HEK293T (cell line): ENCODE results near the gene FANCE.

Experiments used
- ARNT ChIP-seq: fragments of 450-650 bp; IDR thresholded peaks from 2 replicates; pipeline ENCODE4 v1.6.1; 2017; ENCODE audit warnings: mild to moderate bottlenecking
- BHLHE40 ChIP-seq: fragments of 450-650 bp; IDR thresholded peaks from 2 replicates; pipeline ENCODE4 v1.6.1; 2016; ENCODE audit warnings: mild to moderate bottlenecking, moderate library complexity, borderline replicate concordance
- ELF4 ChIP-seq: fragments of 450-650 bp; IDR thresholded peaks from 2 replicates; pipeline ENCODE4 v1.6.1; 2017; ENCODE audit warnings: antibody characterized with exemption
- FOXA1 ChIP-seq: fragments of 450-650 bp; IDR thresholded peaks from 2 replicates; pipeline ENCODE4 v1.6.1; 2016; ENCODE audit warnings: mild to moderate bottlenecking
- FOXK2 ChIP-seq: fragments of 450-650 bp; IDR thresholded peaks from 2 replicates; pipeline ENCODE4 v1.6.1; 2016; ENCODE audit warnings: mild to moderate bottlenecking
- FOXM1 ChIP-seq: fragments of 450-650 bp; IDR thresholded peaks from 2 replicates; pipeline ENCODE4 v1.6.1; 2017; ENCODE audit warnings: mild to moderate bottlenecking, borderline replicate concordance
- HDGF ChIP-seq: fragments of 450-650 bp; IDR thresholded peaks from 2 replicates; pipeline ENCODE4 v1.6.1; 2017; ENCODE audit warnings: antibody characterized with exemption, borderline replicate concordance
- L3MBTL2 ChIP-seq: fragments of 450-650 bp; conservative IDR thresholded peaks from 2 replicates; pipeline ENCODE4 v1.6.1; 2016; ENCODE audit warnings: mild to moderate bottlenecking
- LEF1 ChIP-seq: fragments of 450-650 bp; IDR thresholded peaks from 2 replicates; pipeline ENCODE4 v1.6.1; 2017; ENCODE audit warnings: mild to moderate bottlenecking, borderline replicate concordance
- NFRKB ChIP-seq: fragments of 450-650 bp; IDR thresholded peaks from 2 replicates; pipeline ENCODE4 v1.6.1; 2016; ENCODE audit warnings: mild to moderate bottlenecking, moderate library complexity
- SP1 ChIP-seq: fragments of 450-650 bp; IDR thresholded peaks from 2 replicates; pipeline ENCODE4 v1.6.1; 2017
- SUZ12 ChIP-seq: fragments of 450-650 bp; IDR thresholded peaks from 2 replicates; pipeline ENCODE4 v1.6.1; 2016; ENCODE audit warnings: mild to moderate bottlenecking
- TARDBP ChIP-seq: fragments of 450-650 bp; IDR thresholded peaks from 2 replicates; pipeline ENCODE4 v1.6.1; 2016
- ZNF384 ChIP-seq: fragments of 450-650 bp; IDR thresholded peaks from 2 replicates; pipeline ENCODE4 v1.6.1; 2016

DNA sequence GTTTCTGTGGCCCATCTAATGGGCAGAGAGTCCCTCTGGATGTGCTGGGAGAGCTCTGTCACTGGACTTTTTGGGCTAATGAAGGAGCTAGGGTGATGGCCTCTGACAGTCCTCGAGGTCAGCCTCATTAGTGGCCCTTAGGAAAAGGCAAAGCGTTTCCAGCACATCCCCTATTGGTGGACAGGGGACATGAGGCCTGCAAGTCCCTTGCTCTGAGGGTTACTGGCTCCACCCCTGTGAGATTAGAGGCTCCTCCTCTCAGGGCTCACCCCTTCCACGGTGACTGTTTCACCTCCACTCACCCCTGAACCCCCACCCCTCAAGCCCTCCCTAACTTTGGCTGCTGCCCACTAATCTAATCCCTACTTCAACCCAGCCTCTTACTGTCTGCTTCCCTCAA lies 12.8 kb upstream of the FANCE start:
- TF ChIP-seq TARDBP (no peak), SP1 (no peak), ZNF384 (no peak), FOXA1 (no peak), SUZ12 (no peak), ELF4 (no peak), ARNT (no peak), FOXM1 (no peak), LEF1 (no peak), BHLHE40 (no peak), HDGF (no peak), FOXK2 (no peak), NFRKB (no peak), L3MBTL2 (no peak)
